Measurements from ENCODE around the gene TMUB1. TPM values are rescaled to one million over a fixed set of nuclear protein-coding genes. Genes with fewer than 3 reads are reported as not detected.

The TMUB1 gene
- total RNA-seq, 4 donors from 2014 or later: 33.7 to 78.7 (median 44.2) TPM

- Histone ChIP-seq H3K27me3 (no peaks in the 10 kb centered on the region), H3K36me3 (peaks cover 32 to 54% of the 10 kb centered on the region in 2 donors), H3K4me1 (peaks cover 16% of the 10 kb centered on the region in 2 donors), H3K9me3 (no peaks in the 10 kb centered on the region), H3K27ac (no peak overlapping the region), H3K4me3 (replicated peaks in 1 of 3) (no peak overlapping the region)
- TF ChIP-seq CTCF (IDR thresholded peaks at IDR 0.05) (peak; percentile 95 to 99 (median 98)), POLR2A (IDR thresholded peaks at IDR 0.05) (no peak)
- 43 to 60% methylated on average over 19 to 22 of the region's 24 CpGs for WGBS, 2 donors
- peak; percentile 90 to 93 for DNase-seq
- intact Hi-C loops (cut with DNase I): loop anchor here (5.0 kb wide), 1 partner anchor 183 kb away; no protein-coding TSS in a partner anchor
Measured at GRCh38 chr7:151123822-151124464, 40.6 kb upstream of the TMUB1 start.

DNA sequence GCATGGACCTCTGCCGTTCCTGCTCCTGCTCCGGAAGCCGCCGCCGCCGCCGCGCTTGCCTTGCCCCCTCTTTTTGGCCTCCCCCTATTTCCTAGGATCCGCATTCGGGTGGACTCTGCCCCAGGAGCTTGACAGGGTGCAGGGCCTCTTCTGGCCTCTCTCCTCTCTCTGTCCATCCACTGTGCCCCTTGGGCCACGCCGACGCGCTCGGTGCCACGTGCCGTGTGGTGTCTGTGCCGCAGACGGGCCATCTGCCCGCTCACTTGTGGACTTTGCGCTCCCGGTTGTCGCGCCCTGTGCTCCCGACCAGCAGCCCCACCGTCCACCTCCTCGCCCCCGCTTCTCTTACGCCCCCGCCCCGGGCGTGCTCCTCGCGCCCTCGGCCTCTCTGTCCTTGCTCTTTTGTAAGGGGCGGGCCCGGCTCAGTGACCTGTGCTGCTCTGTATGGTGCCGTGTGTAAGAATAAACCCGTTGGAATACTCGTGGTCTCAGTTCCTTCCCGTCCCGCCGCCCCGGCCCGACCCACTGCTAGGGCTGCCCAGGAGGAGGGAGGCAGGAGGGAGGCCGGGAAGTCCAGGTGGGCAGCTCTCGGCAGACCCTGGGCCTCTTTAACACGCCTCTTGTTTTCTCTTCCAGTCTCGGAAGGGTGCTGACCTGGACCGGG is 40.0 kb upstream of the TMUB1 start:
- 91 to 94% methylated on average over 49 to 50 of the region's 50 CpGs for WGBS, 2 donors
- intact Hi-C loops (cut with DNase I): loop anchor here (5.0 kb wide), 1 partner anchor 184 kb away; no protein-coding TSS in a partner anchor
- Histone ChIP-seq H3K4me3 (replicated peaks in 1 of 3) (no peak overlapping the region), H3K27me3 (no peaks in the 10 kb centered on the region), H3K27ac (no peak overlapping the region), H3K36me3 (peaks cover 31 to 54% of the 10 kb centered on the region in 2 donors), H3K4me1 (peaks cover 16% of the 10 kb centered on the region in 2 donors), H3K9me3 (no peaks in the 10 kb centered on the region)
- peak in 1 of 2 donors; percentile 5 for DNase-seq
- no peak for TF ChIP-seq CTCF (IDR thresholded peaks at IDR 0.05)
- no peak for TF ChIP-seq POLR2A (IDR thresholded peaks at IDR 0.05)

GRCh38 chr7:151122796-151123157 is 39.5 kb upstream of the TMUB1 start:
- Histone ChIP-seq H3K27me3 (no peaks in the 10 kb centered on the region), H3K4me3 (replicated peaks in 1 of 3) (no peak overlapping the region), H3K27ac (no peak overlapping the region), H3K4me1 (peaks cover 16% of the 10 kb centered on the region in 2 donors), H3K36me3 (peaks cover 33 to 56% of the 10 kb centered on the region in 2 donors), H3K9me3 (no peaks in the 10 kb centered on the region)
- TF ChIP-seq POLR2A (IDR thresholded peaks at IDR 0.05) (no peak), CTCF (IDR thresholded peaks at IDR 0.05) (no peak)
- WGBS, 2 donors: 91 to 94% methylated on average over 20 to 29 of the region's 29 CpGs
- intact Hi-C loops (cut with DNase I): loop anchor here (5.0 kb wide), 1 partner anchor 185 kb away; no protein-coding TSS in a partner anchor
- no peak for DNase-seq

- 91 to 96% methylated on average over 23 of the region's 24 CpGs for WGBS, 2 donors
- DNase-seq: no peak
- intact Hi-C loops (cut with DNase I): loop anchor here (5.0 kb wide), 1 partner anchor 185 kb away; no protein-coding TSS in a partner anchor
Measured at GRCh38 chr7:151122276-151122675, 39.0 kb upstream of the TMUB1 start.

More at GRCh38 chr7:151122276-151122675, 39.0 kb upstream of the TMUB1 start:
- TF ChIP-seq POLR2A (IDR thresholded peaks at IDR 0.05): no peak
- TF ChIP-seq CTCF (IDR thresholded peaks at IDR 0.05): no peak
- Histone ChIP-seq H3K27me3 (no peaks in the 10 kb centered on the region), H3K36me3 (peaks cover 38 to 56% of the 10 kb centered on the region in 2 donors), H3K4me1 (peaks cover 16% of the 10 kb centered on the region in 2 donors), H3K4me3 (replicated peaks in 1 of 3) (no peak overlapping the region), H3K27ac (no peak overlapping the region), H3K9me3 (no peaks in the 10 kb centered on the region)

All from thyroid gland (tissue), 4 donors.